Esophagus muscularis mucosa (tissue), 4 donors: ENCODE data around the gene SDK1. TPM values are rescaled to one million over a fixed set of nuclear protein-coding genes. Genes with fewer than 3 reads are reported as not detected.

Source experiments
- DNase-seq: peaks from one replicate; pipeline ENCODE4 v3.0.0-alpha.2; 2017; ENCODE audit errors: extremely low spot score
- H3K27ac ChIP-seq, 4 donors: fragments of 200-600 bp; sonication (generic); replicated peaks in 1 of 4; 1 replicate in 3 of 4; 2 replicates in 1 of 4; pipeline ENCODE4 v1.5.1; 2016 to 2019; ENCODE audit warnings: mild to moderate bottlenecking in 1 of 4
- H3K27me3 ChIP-seq, 4 donors: fragments of 200-600 bp; sonication (generic); one replicate each; pipeline versions ENCODE4 v1.5.1 to v1.6.0; 2016 to 2019
- H3K36me3 ChIP-seq, 4 donors: fragments of 200-600 bp; sonication (generic); one replicate each; pipeline ENCODE4 v1.5.1; 2016 to 2019
- H3K4me1 ChIP-seq, 4 donors: fragments of 200-600 bp; sonication (generic); one replicate each; pipeline ENCODE4 v1.5.1; 2016 to 2019
- H3K4me3 ChIP-seq, 4 donors: fragments of 200-600 bp; sonication (generic); 1 replicate in 2 of 4; 2 replicates in 2 of 4; pipeline ENCODE4 v1.5.1; 2016 to 2019; ENCODE audit warnings: mild to moderate bottlenecking in 4 of 4, moderate library complexity in 1 of 4
- H3K9me3 ChIP-seq, 4 donors: fragments of 200-600 bp; sonication (generic); 1 replicate in 3 of 4; 2 replicates in 1 of 4; pipeline ENCODE4 v1.5.1; 2016 to 2019
- EP300 ChIP-seq: sonication (generic); formaldehyde crosslinking; IDR thresholded peaks from one replicate; pipeline ENCODE4 v1.6.1; 2017; ENCODE audit warnings: antibody characterized with exemption
- POLR2A ChIP-seq: fragments of 450-650 bp; IDR thresholded peaks from one replicate; pipeline ENCODE4 v1.6.1; 2017; ENCODE audit warnings: antibody characterized with exemption, moderate library complexity, mild to moderate bottlenecking, low read depth
- POLR2AphosphoS5 ChIP-seq, 2 donors: sonication (generic); formaldehyde crosslinking; IDR thresholded peaks; one replicate each; pipeline ENCODE4 v1.6.1; 2017; ENCODE audit warnings: antibody characterized with exemption in 2 of 2
- WGBS: methylation state at CpG from one replicate; pipeline ENCODE4 v1.1.5; 2018; 5-methylcytosine and 5-hydroxymethylcytosine counted together
- intact Hi-C: fragments of 100-400 bp; cut with DNase I; formaldehyde crosslinking; loops from one replicate; pipeline ENCODE4 v1.15.1; 2023
- total RNA-seq, 4 donors: library from RNA; depleted of rRNA; stranded (reverse); fragments of >200 nt; gene quantifications; one replicate each; pipeline versions ENCODE4 v1.1.0 to v1.2.1, GENCODE V29; 2016
- TF ChIP-seq, protein P1 (sequence below), 3 experiments: fragments of 200-600 bp in 2 of 3; fragments of 450-650 bp in 1 of 3; sonication (generic) in 2 of 3; IDR thresholded peaks; one replicate each; pipeline ENCODE4 v1.5.1; 2017 to 2019; ENCODE audit warnings: antibody characterized with exemption in 3 of 3, mild to moderate bottlenecking in 2 of 3, moderate library complexity in 1 of 3

Gene SDK1
- total RNA-seq, 4 donors from 2014 or later, result 7.8 to 18.6 (median 12.0) TPM

- H3K9me3 ChIP-seq, result no peaks in the 10 kb centered on the region
- TF ChIP-seq POLR2A (no peak), EP300 (no peak), POLR2AphosphoS5 (IDR thresholded peaks at IDR 0.05) (no peak)
- TF ChIP-seq, protein P1, sequence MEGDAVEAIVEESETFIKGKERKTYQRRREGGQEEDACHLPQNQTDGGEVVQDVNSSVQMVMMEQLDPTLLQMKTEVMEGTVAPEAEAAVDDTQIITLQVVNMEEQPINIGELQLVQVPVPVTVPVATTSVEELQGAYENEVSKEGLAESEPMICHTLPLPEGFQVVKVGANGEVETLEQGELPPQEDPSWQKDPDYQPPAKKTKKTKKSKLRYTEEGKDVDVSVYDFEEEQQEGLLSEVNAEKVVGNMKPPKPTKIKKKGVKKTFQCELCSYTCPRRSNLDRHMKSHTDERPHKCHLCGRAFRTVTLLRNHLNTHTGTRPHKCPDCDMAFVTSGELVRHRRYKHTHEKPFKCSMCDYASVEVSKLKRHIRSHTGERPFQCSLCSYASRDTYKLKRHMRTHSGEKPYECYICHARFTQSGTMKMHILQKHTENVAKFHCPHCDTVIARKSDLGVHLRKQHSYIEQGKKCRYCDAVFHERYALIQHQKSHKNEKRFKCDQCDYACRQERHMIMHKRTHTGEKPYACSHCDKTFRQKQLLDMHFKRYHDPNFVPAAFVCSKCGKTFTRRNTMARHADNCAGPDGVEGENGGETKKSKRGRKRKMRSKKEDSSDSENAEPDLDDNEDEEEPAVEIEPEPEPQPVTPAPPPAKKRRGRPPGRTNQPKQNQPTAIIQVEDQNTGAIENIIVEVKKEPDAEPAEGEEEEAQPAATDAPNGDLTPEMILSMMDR (IDR thresholded peaks at IDR 0.05), result no peak
- no peak overlapping the region for H3K4me3 ChIP-seq
- DNase-seq, result no peak
- 89% methylated on average over 3 of the region's 3 CpGs for WGBS
- H3K36me3 ChIP-seq, result no peaks in the 10 kb centered on the region
- H3K27ac ChIP-seq, result no peak overlapping the region
- intact Hi-C loops, result no loop called here
- no peaks in the 10 kb centered on the region for H3K27me3 ChIP-seq
- no peaks in the 10 kb centered on the region for H3K4me1 ChIP-seq
These were observed 8.1 kb downstream of the SDK1 start for GRCh38 chr7:3309140-3309539.

GRCh38 chr7:3309956-3310355 is 8.9 kb downstream of the SDK1 start:
- no peak for TF ChIP-seq POLR2AphosphoS5 (IDR thresholded peaks at IDR 0.05)
- TF ChIP-seq POLR2A, result no peak
- TF ChIP-seq, protein P1 (IDR thresholded peaks at IDR 0.05), result no peak
- no peak for TF ChIP-seq EP300
- 94% methylated on average over 1 of the region's 1 CpG for WGBS

DNA sequence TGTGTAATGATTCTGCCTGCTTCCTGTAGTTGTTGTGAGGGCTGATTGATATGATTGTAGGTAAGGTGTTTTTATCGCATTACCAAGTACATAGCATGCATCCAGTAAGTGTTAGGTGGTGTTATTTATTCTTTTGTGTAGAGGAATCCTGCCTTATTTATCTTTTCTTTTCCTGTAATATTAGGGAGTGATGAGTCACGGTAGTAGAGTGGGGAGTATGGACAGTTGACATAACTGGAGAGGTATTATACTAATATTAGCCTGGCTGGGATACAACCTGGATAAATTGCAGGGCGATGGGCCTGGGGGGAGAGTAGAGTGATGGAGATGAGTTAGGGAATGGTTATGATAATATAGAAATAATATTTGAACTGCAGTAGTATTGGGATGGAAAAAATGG is 9.8 kb downstream of the SDK1 start:
- Histone ChIP-seq H3K9me3 (no peaks in the 10 kb centered on the region), H3K36me3 (no peaks in the 10 kb centered on the region), H3K4me3 (no peak overlapping the region), H3K27me3 (no peaks in the 10 kb centered on the region), H3K27ac (no peak overlapping the region), H3K4me1 (no peaks in the 10 kb centered on the region)
- WGBS, result 65% methylated on average over 3 of the region's 3 CpGs
- TF ChIP-seq EP300 (no peak), POLR2AphosphoS5 (IDR thresholded peaks at IDR 0.05) (no peak), POLR2A (no peak)
- TF ChIP-seq, protein P1 (IDR thresholded peaks at IDR 0.05), result no peak
- intact Hi-C loops, result no loop called here
- DNase-seq, result no peak

More at GRCh38 chr7:3309956-3310355, 8.9 kb downstream of the SDK1 start:
- Histone ChIP-seq H3K4me3 (no peak overlapping the region), H3K36me3 (no peaks in the 10 kb centered on the region), H3K9me3 (no peaks in the 10 kb centered on the region), H3K27ac (no peak overlapping the region), H3K27me3 (no peaks in the 10 kb centered on the region), H3K4me1 (no peaks in the 10 kb centered on the region)
- no peak for DNase-seq
- intact Hi-C loops, result no loop called here

DNA sequence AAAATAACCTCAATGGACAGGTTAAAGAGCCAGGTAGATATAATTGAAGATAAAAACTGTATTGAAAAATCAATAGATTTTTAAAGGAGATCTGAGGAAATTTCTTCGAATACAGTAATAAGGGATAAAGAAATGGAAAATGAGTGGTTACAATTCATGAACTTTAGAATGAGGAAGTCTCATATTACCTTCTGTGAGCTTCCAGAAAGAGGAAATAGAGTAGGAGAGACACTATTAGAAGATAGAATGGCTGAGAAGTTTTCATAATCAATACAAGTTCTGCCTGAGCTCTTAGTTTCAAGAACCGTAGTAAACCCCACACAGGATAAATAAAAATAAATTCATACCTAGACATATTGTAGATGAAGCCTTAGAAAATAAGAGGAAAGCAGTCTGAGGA is 11.5 kb downstream of the SDK1 start:
- H3K27ac ChIP-seq, result no peak overlapping the region
- H3K4me3 ChIP-seq, result no peak overlapping the region
- no peak for TF ChIP-seq EP300
- TF ChIP-seq POLR2A, result no peak
- TF ChIP-seq, protein P1 (IDR thresholded peaks at IDR 0.05), result no peak
- TF ChIP-seq POLR2AphosphoS5 (IDR thresholded peaks at IDR 0.05), result no peak
- intact Hi-C loops, result no loop called here
- H3K4me1 ChIP-seq, result no peaks in the 10 kb centered on the region
- no peaks in the 10 kb centered on the region for H3K9me3 ChIP-seq
- WGBS, result 77% methylated on average over 2 of the region's 2 CpGs
- no peak for DNase-seq
- no peaks in the 10 kb centered on the region for H3K36me3 ChIP-seq
- no peaks in the 10 kb centered on the region for H3K27me3 ChIP-seq

GRCh38 chr7:3318874-3319273 is 17.8 kb downstream of the SDK1 start:
- H3K27me3 ChIP-seq, result no peaks in the 10 kb centered on the region
- peaks cover 0 to 13% (median 0%) of the 10 kb centered on the region in 4 donors for H3K9me3 ChIP-seq
- no peaks in the 10 kb centered on the region for H3K36me3 ChIP-seq
- no peaks in the 10 kb centered on the region for H3K4me1 ChIP-seq
- H3K27ac ChIP-seq, result no peak overlapping the region
- TF ChIP-seq POLR2A (no peak), EP300 (no peak), POLR2AphosphoS5 (IDR thresholded peaks at IDR 0.05) (no peak)
- TF ChIP-seq, protein P1 (IDR thresholded peaks at IDR 0.05), result no peak
- H3K4me3 ChIP-seq, result no peak overlapping the region
- intact Hi-C loops, result no loop called here
- DNase-seq, result no peak
- WGBS, result 53% methylated on average over 4 of the region's 4 CpGs
